GM12801 (cell line): ENCODE measurements around the gene ALPI.

Experiments used
- CTCF ChIP-seq: IDR thresholded peaks from one replicate; pipeline ENCODE4 v1.5.1; 2011; ENCODE audit warnings: control low read depth; ENCODE audit not compliant: insufficient read length; ENCODE audit errors: extremely low read depth

Gene ALPI

GRCh38 chr2:232505856-232506255 is 49.9 kb downstream of the ALPI start:
- no peak for TF ChIP-seq CTCF

GRCh38 chr2:232506709-232507108 is 50.8 kb downstream of the ALPI start:
- no peak for TF ChIP-seq CTCF

GRCh38 chr2:232508251-232508650 is 52.3 kb downstream of the ALPI start:
- no peak for TF ChIP-seq CTCF
